AG04450 (cell line): ENCODE measurements around the gene TRAPPC3L. TPM values are rescaled to one million over a fixed set of nuclear protein-coding genes. Genes with fewer than 3 reads are reported as not detected.

Experiments used
- CTCF ChIA-PET: fragments of 300-600, 350-600 bp; formaldehyde crosslinking; extraction: SDS; loops from one replicate; lab custom pipeline; 2022; ENCODE audit warnings: antibody characterized with exemption, inconsistent platforms; lab: Charles Lee
- POLR2A ChIA-PET: fragments of 350-600 bp; formaldehyde crosslinking; extraction: SDS; loops from one replicate; lab custom pipeline; 2021; ENCODE audit warnings: antibody characterized with exemption, inconsistent platforms; lab: Yijun Ruan, JAX
- DNase-seq: peaks from one replicate; pipeline ENCODE4 v3.0.0-alpha.2; 2011; ENCODE audit warnings: low read depth, low spot score
- H3K27ac ChIP-seq: one replicate; pipeline ENCODE4 v1.5.1; 2012; ENCODE audit warnings: low read depth, low read length, control low read depth
- H3K27me3 ChIP-seq: one replicate; pipeline ENCODE4 v1.6.0; 2012; ENCODE audit warnings: low read length; ENCODE audit not compliant: control insufficient read depth, insufficient read depth
- H3K4me3 ChIP-seq: 2 replicates; pipeline ENCODE4 v1.5.1; 2011; ENCODE audit warnings: mild to moderate bottlenecking, low read depth, low read length, control low read depth
- H3K9me3 ChIP-seq: 2 replicates; pipeline ENCODE4 v1.5.1; 2012; ENCODE audit warnings: low read length; ENCODE audit not compliant: control insufficient read depth, insufficient read depth
- polyA plus RNA-seq: library from polyadenylated mRNA; depleted of rRNA; stranded (reverse); fragments of >200 nt; gene quantifications from 2 replicates; pipeline ENCODE4 v1.2.3, GENCODE V29; 2011
- TF ChIP-seq, protein P1 (sequence below): IDR thresholded peaks from 2 replicates; pipeline ENCODE4 v1.5.1; 2011; ENCODE audit warnings: low read depth, low read length, control low read depth, inconsistent platforms

TRAPPC3L gene
- polyA plus RNA-seq, 1 experiment: 0.19 TPM

DNA sequence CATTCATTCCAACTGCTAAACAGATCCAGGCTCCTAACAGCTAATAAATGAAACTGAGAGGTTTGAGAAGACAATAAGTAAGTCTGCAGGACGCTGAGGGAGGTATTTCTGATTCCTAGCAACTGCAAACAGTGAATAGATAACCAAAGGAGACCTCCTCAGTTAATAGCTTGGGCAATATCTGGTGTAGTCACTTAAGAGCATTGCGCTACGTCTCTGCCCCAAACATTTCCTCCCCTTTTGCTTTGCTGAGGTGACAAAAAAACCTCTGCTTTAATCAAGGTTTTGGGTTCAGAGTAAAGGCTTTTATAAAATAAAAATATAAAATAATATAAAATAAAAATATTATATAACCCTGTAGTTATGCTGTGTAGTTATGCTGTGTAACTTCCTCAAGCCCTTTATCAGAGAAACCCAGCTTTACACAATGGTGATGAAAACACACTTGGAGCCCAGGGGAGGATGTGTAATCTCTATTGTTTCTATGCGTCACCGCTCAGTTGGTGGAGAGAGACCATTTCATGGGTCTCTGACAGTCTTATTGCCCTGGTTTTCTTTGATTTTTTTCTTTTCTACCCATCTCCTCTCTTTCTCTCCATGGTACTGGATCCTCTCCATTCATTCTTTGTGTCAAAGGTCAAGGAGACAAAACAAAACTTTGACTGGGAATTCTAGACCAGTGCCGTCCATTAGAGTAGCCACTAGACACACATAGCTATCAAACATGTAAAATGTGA lies 53.0 kb downstream of the TRAPPC3L start:
- DNase-seq: no peak
- TF ChIP-seq, protein P1, sequence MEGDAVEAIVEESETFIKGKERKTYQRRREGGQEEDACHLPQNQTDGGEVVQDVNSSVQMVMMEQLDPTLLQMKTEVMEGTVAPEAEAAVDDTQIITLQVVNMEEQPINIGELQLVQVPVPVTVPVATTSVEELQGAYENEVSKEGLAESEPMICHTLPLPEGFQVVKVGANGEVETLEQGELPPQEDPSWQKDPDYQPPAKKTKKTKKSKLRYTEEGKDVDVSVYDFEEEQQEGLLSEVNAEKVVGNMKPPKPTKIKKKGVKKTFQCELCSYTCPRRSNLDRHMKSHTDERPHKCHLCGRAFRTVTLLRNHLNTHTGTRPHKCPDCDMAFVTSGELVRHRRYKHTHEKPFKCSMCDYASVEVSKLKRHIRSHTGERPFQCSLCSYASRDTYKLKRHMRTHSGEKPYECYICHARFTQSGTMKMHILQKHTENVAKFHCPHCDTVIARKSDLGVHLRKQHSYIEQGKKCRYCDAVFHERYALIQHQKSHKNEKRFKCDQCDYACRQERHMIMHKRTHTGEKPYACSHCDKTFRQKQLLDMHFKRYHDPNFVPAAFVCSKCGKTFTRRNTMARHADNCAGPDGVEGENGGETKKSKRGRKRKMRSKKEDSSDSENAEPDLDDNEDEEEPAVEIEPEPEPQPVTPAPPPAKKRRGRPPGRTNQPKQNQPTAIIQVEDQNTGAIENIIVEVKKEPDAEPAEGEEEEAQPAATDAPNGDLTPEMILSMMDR: no peak
- no peaks in the 10 kb centered on the region for H3K9me3 ChIP-seq
- no peaks in the 10 kb centered on the region for H3K27me3 ChIP-seq
- POLR2A ChIA-PET: no interaction called here
- H3K4me3 ChIP-seq: no peak overlapping the region
- H3K27ac ChIP-seq: no peak overlapping the region
- CTCF ChIA-PET: no interaction called here

DNA sequence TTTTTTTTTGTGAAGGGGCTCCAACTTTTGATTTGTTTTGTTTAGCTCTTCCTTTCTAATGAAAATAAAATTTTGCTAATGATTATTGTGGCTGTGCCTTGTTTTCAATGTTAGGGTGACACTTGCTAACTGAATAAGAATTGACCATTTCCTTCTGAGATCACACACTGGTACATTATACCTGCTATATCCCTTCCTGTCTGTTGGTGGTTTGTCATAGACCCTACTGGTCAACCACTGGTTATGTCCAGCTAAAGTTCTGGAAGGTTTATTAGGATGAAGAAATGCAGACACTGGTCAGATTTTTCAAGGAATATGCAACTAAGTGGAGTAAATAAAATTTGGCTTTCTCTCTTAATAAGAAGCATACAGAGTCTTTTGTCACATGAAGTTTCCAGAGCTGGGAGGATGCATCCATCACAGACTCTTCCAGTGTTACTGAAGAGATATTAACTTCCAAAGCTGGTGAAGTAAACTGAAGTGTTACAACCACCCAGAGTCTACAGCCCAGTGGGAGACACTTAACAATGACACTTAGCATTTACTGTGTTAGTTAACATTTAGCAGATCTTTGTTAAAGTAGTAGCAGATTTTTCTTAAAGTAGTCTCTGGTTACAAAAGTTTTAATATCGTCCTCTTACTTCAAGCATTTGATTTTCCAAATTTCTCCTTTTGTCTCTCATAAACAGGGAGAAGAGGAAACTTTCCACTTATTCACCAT lies 53.7 kb downstream of the TRAPPC3L start:
- no peak overlapping the region for H3K4me3 ChIP-seq
- no peak overlapping the region for H3K27ac ChIP-seq
- ChIA-PET POLR2A (no interaction called here), CTCF (no interaction called here)
- H3K27me3 ChIP-seq: no peaks in the 10 kb centered on the region
- H3K9me3 ChIP-seq: no peaks in the 10 kb centered on the region
- DNase-seq: no peak
- TF ChIP-seq, protein P1: no peak

DNA sequence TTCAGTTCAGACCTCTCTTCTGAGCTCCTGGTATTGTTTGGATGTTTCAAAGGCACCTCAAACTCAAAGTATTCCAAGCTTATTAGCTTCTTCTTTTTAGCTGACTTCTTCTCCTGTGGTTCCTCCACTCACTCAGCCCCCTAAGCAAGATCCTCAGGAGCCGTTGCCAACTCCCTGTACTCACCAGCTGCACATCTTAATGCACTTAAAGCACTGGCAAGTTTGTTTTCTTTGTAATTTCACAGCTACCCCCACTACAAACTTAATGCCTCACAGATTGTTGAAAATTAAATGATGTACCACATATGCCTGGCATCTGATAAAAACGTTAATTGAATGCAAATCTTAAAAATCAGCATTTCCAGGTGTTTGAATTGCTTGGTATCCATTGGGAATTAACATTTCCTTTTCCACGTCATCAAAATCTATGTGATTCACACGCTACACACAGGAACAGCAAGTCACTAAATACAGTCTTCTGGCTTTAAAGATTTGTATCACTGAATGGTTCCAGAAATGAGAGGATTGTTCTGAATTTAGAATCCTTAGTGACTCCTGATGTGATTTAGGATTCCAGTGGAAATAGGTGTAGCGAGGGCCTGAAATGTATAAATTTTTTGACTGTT lies 59.8 kb downstream of the TRAPPC3L start:
- ChIA-PET CTCF (interaction anchor here (0.6 kb wide), 1 partner anchor 50 kb away, joined by 4 read pairs; no protein-coding TSS in a partner anchor), POLR2A (no interaction called here)
- H3K27ac ChIP-seq: no peak overlapping the region
- H3K4me3 ChIP-seq: no peak overlapping the region
- H3K27me3 ChIP-seq: no peaks in the 10 kb centered on the region
- TF ChIP-seq, protein P1: no peak
- no peaks in the 10 kb centered on the region for H3K9me3 ChIP-seq
- DNase-seq: no peak

DNA sequence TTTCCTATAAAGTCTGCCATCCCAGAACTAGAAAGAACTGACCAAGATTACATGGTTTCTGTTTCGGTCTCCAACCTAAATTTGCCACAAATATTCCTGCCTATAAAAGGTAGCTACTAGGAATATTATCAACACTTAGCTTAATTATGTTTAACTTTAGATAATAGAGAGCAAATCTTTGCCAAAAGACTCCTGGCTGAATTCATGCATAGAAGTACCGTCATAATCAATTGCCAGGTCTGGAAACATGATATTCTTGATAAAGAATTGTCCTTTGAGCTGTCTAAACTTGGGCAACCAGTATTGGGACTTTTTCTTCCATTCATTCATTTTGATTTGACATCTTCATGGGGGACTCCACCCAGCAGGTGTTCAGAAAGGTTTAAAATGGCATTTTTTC lies 61.9 kb downstream of the TRAPPC3L start:
- no peaks in the 10 kb centered on the region for H3K9me3 ChIP-seq
- no peak overlapping the region for H3K27ac ChIP-seq
- no peaks in the 10 kb centered on the region for H3K27me3 ChIP-seq
- no peak overlapping the region for H3K4me3 ChIP-seq
- ChIA-PET POLR2A (no interaction called here), CTCF (no interaction called here)
- TF ChIP-seq, protein P1: no peak
- no peak for DNase-seq

DNA sequence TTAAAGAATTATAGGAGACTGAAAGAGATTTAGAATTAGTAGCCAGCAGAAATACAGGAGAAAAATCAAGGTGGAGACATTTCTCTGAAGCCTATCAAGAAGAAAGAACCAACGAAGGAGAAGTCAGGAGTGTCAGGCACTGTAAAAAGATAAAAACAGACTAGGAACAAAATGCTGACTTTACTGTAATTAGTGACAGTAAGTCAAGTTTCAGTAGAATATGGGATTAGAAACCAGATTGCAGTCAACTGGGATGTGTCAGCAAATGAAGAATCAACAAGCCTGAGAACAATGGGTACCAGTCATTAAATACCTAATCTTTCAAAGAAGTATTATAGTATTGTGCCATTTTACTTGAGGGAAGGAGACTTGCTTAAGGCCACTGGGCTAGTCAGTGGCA lies 62.7 kb downstream of the TRAPPC3L start:
- H3K27ac ChIP-seq: no peak overlapping the region
- ChIA-PET POLR2A (no interaction called here), CTCF (no interaction called here)
- no peaks in the 10 kb centered on the region for H3K27me3 ChIP-seq
- no peak for DNase-seq
- no peaks in the 10 kb centered on the region for H3K9me3 ChIP-seq
- TF ChIP-seq, protein P1: no peak
- no peak overlapping the region for H3K4me3 ChIP-seq
